NCI-H748 (cell line): ENCODE measurements around the gene CCDC181.
A peak's percentile ranks its signal among the peaks of the same experiment; 100 is the strongest.
"Not testable (repeated sequence)": the region's sequence is repeated elsewhere in the genome, so short reads cannot be mapped to it uniquely, and the experiment has no call there.

Experiments
- DNase-seq: peaks from one replicate; lab custom pipeline; 2025; ENCODE audit not compliant: unreplicated experiment; lab: John Stamatoyannopoulos, UW

Gene CCDC181

GRCh38 chr1:169402578-169402977 lies 24.7 kb downstream of the CCDC181 start:
- DNase-seq, result not testable (repeated sequence)

- no peak for DNase-seq
Observed at GRCh38 chr1:169395955-169396354, 31.3 kb downstream of the CCDC181 start.

- DNase-seq, result no peak
Observed at GRCh38 chr1:169392406-169392805, 34.9 kb downstream of the CCDC181 start.

GRCh38 chr1:169390303-169390702 lies 37.0 kb downstream of the CCDC181 start:
- no peak for DNase-seq

GRCh38 chr1:169387399-169387798 lies 39.9 kb downstream of the CCDC181 start:
- no peak for DNase-seq

- DNase-seq, result no peak
Observed at GRCh38 chr1:169383449-169383848, 43.8 kb downstream of the CCDC181 start.

- DNase-seq, result no peak
Observed at GRCh38 chr1:169381162-169381561, 46.1 kb downstream of the CCDC181 start.

GRCh38 chr1:169371404-169371803 lies 55.9 kb downstream of the CCDC181 start:
- no peak for DNase-seq

- DNase-seq, result peak; percentile 17
Observed at GRCh38 chr1:169368406-169368769, 58.9 kb downstream of the CCDC181 start.

GRCh38 chr1:169367686-169368405 lies 59.4 kb downstream of the CCDC181 start, which contains the start of the genes BLZF1 and NME7:
BLZF1 (plus strand) TSS chr1:169368195; CDS start chr1:169369523, 1,328 bp downstream.
NME7 (minus strand) TSS chr1:169367797; CDS start chr1:169367710, 87 bp downstream.
- peak; percentile 96 for DNase-seq

- DNase-seq, result peak; percentile 30
Observed at GRCh38 chr1:169367096-169367685, 60.1 kb downstream of the CCDC181 start.

- no peak for DNase-seq
Observed at GRCh38 chr1:169364948-169365347, 62.3 kb downstream of the CCDC181 start.

GRCh38 chr1:169363046-169363730 lies 64.1 kb downstream of the CCDC181 start:
- DNase-seq, result no peak

- no peak for DNase-seq
Observed at GRCh38 chr1:169361281-169361680, 66.0 kb downstream of the CCDC181 start.

GRCh38 chr1:169360415-169360814 lies 66.9 kb downstream of the CCDC181 start:
- no peak for DNase-seq

GRCh38 chr1:169348383-169349036 lies 78.8 kb downstream of the CCDC181 start:
- DNase-seq, result peak; percentile 40

- DNase-seq, result no peak
Observed at GRCh38 chr1:169347688-169348382, 79.4 kb downstream of the CCDC181 start.

GRCh38 chr1:169346036-169346589 lies 81.2 kb downstream of the CCDC181 start:
- DNase-seq, result no peak

GRCh38 chr1:169345511-169345910 lies 81.8 kb downstream of the CCDC181 start:
- no peak for DNase-seq
